DMS79 (cell line): ENCODE measurements around the gene NEK11.
A peak's percentile ranks its signal among the peaks of the same experiment; 100 is the strongest.
"Not testable (repeated sequence)": the region's sequence is repeated elsewhere in the genome, so short reads cannot be mapped to it uniquely, and the experiment has no call there.

Source experiments
- DNase-seq: peaks from one replicate; lab custom pipeline; 2025; lab: John Stamatoyannopoulos, UW

NEK11 gene

DNA sequence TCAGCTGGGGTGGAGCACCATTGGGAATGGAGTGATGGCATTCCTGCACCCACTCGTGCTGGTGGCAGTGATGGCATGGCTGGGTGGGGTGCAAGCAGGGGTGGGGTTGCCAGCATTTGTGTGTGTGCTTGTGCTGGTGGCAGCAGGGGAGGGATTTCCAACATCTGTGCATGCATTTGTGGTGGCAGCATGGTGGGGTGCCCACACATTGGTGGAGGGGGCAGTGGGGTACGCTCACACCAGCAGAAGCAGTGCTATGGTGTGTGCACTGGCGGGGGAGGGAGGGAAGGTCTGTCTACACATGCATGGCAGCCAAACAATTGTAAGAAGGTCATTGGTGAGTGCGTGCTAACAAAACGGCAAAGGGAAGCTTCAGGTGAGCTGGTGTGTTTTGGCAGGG, 278.2 kb downstream of the NEK11 start:
- DNase-seq: no peak

DNA sequence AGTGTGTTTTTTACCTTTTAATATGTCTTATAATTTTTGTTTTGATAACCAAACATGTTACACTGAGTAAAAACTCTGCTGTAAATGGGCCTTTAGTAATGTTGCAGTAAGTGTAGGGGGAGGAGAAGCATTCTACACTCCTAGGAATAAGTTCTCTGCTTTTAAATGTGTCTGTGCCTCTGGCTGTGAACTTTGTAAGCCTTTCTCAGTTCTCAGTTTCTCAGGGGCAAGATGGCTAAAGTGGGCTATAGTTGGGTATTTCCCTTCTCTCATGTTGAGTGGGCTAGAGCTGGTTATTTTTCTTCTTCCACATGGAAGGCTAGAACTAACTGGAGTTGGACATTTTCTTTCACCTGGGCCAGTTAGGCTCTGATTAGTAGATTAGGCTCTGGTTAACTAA, 279.6 kb downstream of the NEK11 start:
- DNase-seq: no peak

DNA sequence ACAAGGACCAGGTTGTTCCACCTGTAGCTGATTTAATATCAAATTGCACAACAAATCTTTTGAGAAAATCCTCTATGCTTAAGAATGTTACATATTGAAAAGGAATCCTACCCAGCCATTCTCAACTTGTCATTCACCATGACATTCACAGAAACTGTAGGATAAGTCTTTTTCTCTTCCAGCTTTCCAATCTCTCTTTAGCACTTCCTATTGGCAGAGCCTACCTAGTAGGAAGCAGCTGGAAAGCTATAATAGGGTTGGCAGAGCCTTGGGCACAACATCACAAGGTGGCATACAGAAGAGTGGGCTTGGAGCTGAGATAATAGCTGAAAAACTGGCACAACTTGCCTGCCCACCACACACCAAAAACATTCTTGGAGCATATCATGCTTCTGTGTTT, 287.6 kb downstream of the NEK11 start:
- DNase-seq: no peak

DNA sequence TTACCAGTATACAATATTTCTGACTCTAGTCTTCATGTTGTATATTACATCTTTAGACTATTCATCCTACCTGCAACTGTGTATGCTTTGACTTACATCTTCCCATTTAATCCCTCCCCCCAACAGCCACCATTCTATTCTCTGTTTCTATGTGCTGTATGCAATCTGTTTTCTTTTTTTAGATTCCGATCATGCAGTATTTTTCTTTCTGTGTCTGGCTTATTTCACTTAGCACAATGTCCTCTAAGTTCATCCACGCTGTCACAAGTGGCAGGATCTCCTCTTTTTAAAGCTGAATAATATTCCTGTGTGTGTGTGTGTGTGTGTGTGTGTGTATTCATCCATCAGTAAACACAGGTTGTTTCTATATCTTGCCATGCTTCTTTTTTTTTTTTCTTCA, 288.5 kb downstream of the NEK11 start:
- DNase-seq: no peak

DNA sequence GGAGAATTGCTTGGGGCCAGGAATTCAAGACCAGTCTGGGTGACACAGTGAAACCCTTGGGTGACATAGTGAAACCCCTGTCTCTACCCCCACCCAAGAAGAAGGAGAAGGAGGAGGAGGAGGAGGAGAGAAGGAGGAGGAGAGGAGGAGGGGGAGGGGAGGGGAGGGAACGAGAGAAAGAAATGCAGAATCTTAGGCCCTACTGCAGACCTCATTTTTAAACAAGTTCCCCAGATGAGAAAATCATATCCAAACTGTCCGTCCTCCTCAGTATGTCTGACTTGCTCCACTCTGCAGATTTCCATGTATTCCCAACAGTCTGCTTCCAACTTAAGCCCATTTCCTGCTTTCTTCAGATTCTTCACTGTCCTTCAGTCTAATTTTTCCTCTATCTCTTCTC, 291.0 kb downstream of the NEK11 start:
- DNase-seq: no peak

DNA sequence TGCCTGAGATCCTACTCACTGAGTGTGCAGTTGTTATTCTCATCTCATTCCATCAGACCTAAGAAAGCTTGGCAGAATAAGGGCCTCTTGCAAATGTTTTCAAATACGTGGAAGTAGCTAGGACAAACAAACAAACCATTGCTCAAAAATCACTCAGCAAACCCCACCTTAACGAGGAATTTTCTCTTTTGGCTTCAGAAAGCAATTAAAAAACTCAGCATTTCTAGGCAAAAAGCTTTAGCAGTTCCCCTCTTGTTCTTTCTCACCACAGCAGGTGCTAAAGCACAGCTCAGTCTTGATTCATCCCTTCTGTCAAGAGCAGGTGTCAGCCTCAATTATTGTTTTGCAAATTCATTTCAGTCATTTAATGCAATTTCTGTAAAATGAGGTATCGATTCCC, 296.3 kb downstream of the NEK11 start:
- no peak for DNase-seq

DNA sequence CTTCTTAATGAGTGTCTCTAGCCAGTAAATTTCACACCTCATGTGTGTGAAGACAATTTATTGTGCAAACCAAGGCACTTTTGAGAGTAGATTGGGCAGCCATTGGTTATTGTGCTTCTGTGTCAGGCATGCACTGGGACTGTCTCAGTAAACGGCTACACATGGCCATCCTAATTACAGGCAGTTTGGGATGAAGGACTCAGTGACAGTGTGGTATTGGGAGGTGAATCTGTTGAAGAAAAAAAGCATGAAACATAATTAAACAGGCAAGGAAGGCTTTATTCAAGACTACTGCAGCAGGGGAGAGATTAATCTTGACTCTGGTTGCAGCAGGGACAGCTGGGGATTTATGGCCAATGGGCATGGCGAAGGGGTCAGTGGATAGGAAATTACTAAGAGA, 297.1 kb downstream of the NEK11 start:
- DNase-seq: no peak

DNA sequence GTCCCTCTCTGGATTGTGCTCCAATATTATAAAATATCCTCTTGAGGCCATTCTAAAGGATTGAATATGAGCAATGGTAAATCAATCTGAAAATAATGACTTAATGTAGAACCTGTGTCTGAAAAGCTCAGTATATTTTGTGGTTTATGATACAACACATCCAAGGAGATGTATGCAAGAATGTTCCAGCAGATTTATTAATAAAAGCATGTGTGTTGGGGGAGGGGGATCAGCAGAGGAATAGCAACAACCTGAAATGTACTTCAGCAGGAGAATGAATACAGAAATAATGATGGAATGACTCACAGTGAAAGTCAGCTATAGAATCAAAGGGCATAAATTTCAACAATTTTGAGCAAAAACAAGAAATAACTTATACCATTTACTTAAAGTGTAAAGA, 298.2 kb downstream of the NEK11 start:
- no peak for DNase-seq

DNA sequence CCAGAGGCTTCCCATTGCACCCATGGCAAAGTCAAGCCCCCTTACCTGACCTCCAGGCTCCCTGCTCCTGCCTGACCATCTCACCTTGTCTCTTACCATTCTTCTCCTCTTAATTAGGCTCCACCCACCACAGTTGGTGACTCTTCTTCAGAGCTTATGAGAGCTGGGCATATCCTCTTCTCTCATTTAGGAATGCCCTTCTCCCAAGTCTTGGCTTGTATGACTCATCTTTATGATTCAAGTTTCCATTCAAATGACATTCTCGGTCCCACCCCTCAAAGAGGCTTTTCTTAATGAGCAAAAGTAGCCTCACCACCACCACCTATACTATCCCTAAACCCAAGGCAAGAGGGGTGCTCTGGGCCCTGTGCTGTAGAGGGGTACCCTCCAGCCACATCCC, 299.6 kb downstream of the NEK11 start:
- DNase-seq: no peak

DNA sequence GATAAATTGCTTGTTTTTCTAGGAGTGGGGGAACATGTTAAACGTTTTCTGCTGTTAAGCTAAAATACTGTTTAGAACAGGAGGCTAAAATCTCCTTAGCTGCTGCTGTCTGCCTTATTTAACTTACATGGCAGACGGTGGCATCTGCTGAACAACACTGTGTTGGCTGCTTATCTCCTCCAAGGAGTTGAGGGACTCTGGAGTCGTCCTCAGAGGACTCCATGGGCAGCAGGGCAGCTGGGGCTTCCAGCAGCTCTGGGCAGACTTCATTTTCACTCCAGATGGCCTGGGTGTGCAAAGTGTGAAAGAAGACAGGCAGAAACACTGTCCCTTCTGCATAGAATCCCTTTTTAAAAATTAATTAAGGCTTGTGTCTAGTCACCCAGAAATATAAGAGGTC, 302.0 kb downstream of the NEK11 start:
- no peak for DNase-seq

DNA sequence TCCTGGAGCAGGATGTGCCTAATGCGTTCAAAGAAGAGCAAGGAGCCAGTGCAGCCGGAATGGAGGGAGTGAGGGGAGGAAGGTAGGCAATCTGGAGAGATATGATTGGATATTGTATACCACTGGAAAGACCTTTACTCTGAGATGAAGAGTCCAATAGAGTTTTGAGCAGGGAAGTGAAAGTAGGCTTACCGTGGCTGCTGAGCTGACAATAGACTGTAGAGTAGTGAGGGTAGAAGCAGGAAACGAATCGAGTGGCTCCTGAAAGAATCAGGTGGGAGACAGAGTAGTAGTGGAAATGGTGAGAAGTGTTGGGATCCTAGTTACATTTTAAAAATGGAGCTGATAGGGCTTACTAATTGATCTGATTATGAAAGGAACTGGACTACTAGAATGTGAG, 303.1 kb downstream of the NEK11 start:
- no peak for DNase-seq

DNA sequence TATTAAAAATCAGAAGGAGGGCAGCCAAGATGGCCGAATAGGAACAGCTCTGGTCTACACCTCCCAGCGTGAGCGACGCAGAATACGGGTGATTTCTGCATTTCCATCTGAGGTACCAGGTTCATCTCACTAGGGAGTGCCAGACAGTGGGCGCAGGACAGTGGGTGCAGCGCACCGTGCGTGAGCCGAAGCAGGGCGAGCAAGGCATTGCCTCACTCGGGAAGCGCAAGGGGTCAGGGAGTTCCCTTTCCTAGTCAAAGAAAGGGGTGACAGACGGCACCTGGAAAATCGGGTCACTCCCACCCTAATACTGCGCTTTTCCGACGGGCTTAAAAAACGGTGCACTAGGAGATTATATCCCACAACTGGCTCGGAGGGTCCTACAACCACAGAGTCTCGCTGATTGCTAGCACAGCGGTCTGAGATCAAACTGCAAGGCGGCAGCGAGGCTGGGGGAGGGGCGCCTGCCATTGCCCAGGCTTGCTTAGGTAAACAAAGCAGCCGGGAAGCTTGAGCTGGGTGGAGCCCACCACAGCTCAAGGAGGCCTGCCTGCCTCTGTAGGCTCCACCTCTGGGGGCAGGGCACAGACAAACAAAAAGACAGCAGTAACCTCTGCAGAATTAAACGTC, 304.9 kb downstream of the NEK11 start:
- not testable (repeated sequence) for DNase-seq

DNA sequence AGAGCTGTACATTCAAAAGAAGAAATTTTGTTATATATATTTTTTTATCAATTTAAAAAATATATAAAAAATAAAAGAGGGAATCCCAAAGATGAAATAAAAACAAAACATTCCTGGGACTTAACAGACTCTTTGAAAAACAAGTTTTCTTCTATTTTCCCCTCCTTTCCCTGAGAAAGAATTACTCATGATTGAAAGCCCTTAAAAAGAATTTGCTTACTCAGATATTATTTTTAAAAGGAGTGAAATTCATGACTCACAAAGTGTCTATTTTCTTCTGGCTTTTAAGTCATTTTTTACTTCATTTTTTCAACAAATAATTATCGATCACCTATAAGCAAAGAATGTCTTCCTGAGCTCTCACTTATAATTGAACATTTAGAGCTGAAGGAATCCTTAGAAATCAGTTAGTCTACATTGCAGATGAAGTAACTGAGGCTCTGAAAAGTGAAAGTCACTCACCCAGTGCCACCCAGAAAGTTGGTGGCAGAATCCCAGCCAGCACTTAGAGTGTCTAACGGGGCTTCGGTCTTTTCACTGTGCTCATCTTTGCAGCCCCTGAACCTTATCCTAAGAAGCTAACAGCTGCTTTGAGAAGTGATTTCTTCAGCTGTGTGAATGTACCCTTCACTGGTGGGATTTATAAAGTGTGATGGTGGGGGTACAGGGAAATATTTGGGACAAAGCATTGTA, 312.4 kb downstream of the NEK11 start:
- no peak for DNase-seq

DNA sequence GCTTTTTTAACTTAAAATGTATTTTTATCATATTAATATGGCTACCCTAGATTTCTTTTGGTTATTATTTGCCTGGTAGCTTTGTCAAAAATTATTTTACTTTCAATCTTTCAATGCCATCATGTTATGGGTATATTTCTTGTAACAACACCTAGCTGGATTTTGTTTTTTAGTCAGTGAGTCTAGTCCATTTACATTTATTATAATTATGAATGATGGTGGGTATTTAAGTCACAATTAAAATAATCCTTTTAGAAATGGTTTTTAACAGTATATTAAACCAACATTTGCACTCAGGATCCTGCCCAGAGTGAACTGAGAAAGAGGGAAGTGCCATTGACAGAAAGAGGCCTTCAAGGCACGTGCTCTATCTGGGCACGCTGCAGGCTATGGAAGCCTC, 315.1 kb downstream of the NEK11 start:
- no peak for DNase-seq

DNA sequence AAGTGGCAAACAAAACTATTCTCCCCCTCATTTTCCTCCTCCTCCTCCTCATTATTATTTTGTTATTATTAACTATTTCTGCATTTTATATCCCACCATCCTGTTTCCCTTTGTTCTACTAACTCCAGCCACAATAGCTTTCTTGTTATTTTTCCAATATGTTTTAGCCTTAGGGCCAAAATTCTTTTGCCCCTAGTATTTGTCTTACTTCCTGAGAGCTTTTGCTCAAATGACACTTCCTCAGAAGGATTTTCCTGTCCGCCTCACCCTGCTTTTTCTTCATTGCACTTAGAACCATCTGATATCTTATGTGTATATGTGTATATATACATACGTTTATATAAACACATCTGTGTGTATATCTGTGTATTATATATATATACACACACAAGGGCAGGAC, 322.2 kb downstream of the NEK11 start:
- no peak for DNase-seq

DNA sequence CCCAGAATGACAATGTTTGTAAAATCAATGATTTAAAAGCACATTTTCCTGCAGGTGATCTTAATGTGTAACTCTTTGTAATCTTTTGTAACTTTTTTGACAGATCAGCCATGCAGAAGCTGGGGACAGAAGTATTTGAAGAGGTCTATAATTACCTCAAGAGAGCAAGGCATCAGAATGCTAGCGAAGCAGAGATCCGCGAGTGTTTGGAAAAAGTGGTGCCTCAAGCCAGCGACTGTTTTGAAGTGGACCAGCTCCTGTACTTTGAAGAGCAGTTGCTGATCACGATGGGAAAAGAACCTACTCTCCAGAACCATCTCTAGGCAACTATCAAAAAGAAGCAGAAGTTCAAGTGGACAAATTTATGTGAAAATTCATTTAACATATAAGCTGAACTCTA, 322.8 kb downstream of the NEK11 start:
- peak; percentile 83 for DNase-seq

DNA sequence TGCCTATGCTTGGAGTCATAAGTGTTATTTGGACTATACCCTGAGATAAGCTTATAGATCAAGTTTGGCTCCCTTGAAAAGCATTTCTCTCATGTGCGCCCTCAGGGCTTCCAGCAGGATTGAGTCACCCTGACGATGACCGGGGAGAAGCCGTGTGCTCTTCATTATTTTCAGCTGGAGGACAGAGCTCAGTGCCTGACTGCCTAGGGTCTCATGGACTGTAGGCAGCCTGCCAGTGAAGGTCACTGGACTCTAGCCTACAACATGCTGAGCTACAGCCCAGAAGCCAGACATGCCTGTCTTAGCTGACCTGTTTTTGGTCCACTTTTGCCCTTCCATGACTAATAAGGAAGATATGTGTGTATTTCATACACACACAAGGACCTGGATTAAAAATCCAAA, 323.3 kb downstream of the NEK11 start:
- peak; percentile 78 for DNase-seq

DNA sequence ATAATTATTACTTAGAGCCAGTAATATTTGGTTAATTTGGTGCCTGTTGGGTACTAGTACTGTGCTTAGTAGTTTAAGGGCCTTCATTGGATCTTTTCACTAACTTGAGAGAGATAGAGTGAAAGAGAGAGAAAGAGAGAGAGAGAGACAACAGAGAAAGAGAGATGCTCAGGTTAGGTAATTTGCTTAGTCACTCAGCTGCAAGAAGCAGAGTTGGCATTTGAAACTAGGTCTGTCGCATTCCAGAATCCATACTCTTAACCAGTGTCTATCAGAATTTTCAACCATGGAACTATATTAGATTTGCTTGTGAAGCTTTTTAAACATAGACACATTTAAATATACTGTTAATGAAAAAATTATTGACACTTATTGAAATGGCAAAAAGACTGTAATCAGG, 323.8 kb downstream of the NEK11 start:
- DNase-seq: no peak

DNA sequence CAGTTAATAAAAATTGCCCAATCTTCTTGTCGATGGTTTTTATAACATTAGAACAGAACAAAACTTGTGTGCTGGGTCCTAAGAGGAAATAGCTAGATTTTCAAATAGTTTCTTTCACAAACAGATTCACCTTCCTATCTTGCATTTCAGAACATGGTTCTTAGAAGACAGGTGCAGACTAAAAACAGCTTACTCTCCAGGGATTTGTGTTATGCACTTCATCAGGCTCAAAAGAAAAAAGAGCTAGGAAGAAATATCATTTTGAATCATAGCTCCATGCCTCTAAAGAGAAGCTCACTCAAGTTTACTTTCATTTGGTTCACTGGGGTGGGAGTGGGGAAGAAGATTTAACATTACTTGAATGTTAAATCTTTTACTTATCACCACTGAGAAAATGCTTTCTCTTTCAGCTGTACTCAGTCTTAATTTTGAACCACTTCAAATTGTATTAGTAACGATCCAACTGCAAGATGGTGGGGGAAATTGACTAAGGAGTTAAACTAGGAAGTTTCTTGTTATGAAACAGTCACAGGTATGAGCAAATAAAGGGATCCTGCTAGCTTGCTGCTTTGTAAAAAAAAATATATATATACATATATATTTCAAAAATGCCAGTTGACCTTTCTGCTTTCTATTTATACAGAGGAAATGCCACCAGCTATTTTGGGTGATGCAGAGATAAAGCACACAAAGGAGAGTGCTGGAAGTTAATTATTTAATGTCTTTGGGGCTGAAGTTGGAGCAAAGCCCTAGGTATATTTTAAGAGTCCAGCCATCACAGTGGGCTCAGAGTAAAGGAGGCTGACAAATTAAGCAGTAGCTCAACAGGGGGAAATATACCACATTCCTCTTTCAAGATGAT, 326.6 kb downstream of the NEK11 start:
- DNase-seq: no peak

DNA sequence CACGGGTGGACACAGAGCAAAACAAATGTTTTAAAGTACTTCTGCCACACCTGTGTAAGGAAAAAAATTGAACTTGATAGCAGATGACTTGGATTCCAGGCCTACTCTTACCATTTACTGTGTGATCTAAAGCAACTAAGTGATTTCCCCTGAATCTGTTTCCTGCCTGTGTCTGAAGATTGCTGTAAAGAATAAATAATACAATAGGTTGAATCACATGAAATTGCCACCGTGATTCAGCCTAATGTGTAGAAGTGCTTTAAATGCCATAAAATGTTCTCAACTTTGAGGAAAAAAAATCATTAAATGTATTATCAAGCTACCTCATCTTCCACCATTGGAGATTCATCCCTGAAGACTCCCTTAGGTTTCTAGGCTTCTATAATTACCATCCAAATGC, 327.3 kb downstream of the NEK11 start:
- no peak for DNase-seq

DNA sequence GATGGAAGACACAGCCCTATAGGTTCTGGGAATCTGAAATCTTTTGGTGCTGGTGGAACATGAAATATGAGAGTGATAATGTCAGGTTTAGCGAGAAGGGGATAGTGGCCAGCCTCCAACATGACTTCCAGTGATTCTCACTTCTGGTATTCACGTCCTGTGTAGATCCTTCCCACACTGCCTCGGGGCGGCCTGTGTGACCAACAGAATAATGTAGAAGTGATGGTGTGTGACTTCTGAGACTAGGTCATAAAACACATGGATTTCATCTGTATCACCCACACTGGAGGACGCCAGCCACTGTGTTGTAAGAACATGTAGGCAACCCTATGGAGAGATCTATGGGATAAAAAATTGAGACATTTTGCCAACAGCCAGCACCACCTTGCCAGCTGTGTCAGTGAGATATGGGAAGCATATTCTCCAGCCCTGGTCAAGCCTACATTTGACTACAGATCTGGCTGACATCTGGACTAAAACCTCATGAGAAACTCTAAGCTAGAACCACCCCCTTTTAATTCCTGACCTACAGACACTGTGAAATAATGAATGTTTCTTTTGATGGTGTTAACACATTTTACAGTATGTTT, 329.4 kb downstream of the NEK11 start:
- no peak for DNase-seq

DNA sequence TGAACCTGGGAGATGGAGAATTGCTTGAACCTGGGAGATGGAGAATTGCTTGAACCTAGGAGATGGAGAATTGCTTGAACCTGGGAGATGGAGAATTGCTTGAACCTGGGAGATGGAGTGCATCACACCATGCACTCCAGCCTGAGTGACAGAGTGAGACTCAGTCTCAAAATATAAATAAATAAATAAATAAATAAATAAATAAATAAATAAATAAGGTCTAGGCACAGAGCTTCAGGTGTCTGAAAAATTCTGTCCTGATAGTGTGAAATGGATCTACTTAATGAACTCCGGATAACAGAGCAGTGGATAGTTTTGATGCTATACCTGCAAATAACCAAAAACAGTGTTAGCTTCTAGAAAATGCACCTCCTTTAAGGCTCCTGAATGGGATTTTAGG, 330.6 kb downstream of the NEK11 start:
- DNase-seq: no peak

DNA sequence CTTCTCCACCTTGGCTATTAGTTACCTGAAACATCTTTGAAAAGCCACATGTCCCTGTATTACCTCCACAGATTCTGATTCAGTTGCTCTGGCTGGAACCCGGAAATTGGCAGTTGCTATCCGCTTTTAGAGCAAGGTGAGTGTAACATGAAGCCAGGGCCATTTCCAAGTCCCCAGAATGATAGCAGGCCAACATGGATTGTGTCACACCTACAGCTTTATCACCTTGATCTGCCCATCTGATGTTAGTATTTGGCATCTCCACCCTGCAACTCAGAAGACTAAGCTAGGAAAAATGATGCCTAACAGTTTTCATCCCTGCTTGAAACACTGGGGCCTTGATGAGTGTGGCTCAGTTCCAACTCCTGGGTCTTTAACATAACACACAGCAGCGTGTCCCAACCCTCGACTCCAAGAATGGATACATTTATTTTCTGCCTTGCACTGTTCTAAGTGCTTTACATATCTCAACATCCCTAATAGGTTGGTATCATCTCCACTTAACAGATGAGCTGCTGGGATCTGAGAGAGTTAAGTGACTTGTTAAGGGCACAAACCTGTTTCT, 333.6 kb downstream of the NEK11 start:
- DNase-seq: no peak
